Activated naive CD8-positive, alpha-beta T cell treated with anti-CD3 and anti-CD28 coated beads, Interleukin-2, amount 50 U/mL, for 24 hours (primary cell): ENCODE measurements around the gene SMIM28.
"Not testable (repeated sequence)": the region's sequence is repeated elsewhere in the genome, so short reads cannot be mapped to it uniquely, and the experiment has no call there.

Experiments
- ATAC-seq: fragments of 150-1000 bp; cut with Tn5 transposase; one replicate; pipeline ENCODE4 v1.10.0; 2021
- DNase-seq: peaks from one replicate; pipeline ENCODE4 v3.0.0; 2021
- H3K27ac Mint-ChIP-seq: one replicate; pipeline ENCODE4 v1.8.0; 2021; ENCODE audit warnings: mild to moderate bottlenecking, mixed read lengths
- H3K27me3 Mint-ChIP-seq: one replicate; pipeline ENCODE4 v1.8.0; 2021; ENCODE audit warnings: mixed read lengths
- H3K36me3 Mint-ChIP-seq: one replicate; pipeline ENCODE4 v1.8.0; 2021; ENCODE audit warnings: low read depth, mixed read lengths
- H3K4me1 Mint-ChIP-seq: one replicate; pipeline ENCODE4 v1.8.0; 2021; ENCODE audit warnings: mixed read lengths
- H3K4me3 Mint-ChIP-seq: one replicate; pipeline ENCODE4 v1.8.0; 2021; ENCODE audit warnings: mild to moderate bottlenecking, moderate library complexity, mixed read lengths
- H3K9me3 Mint-ChIP-seq: one replicate; pipeline ENCODE4 v1.8.0; 2021; ENCODE audit warnings: mixed read lengths

The SMIM28 gene

GRCh38 chr6:138349891-138350290, 27.8 kb upstream of the SMIM28 start:
- Mint-ChIP-seq H3K4me1 (no peaks in the 10 kb centered on the region), H3K9me3 (no peaks in the 10 kb centered on the region), H3K4me3 (no peak overlapping the region), H3K27me3 (peaks cover 14% of the 10 kb centered on the region), H3K36me3 (no peaks in the 10 kb centered on the region), H3K27ac (no peak overlapping the region)
- DNase-seq = no peak
- ATAC-seq = no peak

GRCh38 chr6:138357928-138358327, 19.8 kb upstream of the SMIM28 start:
- H3K9me3 Mint-ChIP-seq = no peaks in the 10 kb centered on the region
- H3K27ac Mint-ChIP-seq = no peak overlapping the region
- no peaks in the 10 kb centered on the region for H3K4me1 Mint-ChIP-seq
- DNase-seq (no peak), ATAC-seq (no peak)
- H3K4me3 Mint-ChIP-seq = no peak overlapping the region
- H3K27me3 Mint-ChIP-seq = peaks cover 3% of the 10 kb centered on the region
- H3K36me3 Mint-ChIP-seq = no peaks in the 10 kb centered on the region

- H3K27me3 Mint-ChIP-seq = peaks cover 18% of the 10 kb centered on the region
- ATAC-seq, H3K36me3 Mint-ChIP-seq, DNase-seq, H3K27ac Mint-ChIP-seq, H3K4me3 Mint-ChIP-seq, H3K4me1 Mint-ChIP-seq, H3K9me3 Mint-ChIP-seq: not testable (repeated sequence)
Measured at GRCh38 chr6:138368684-138369083, 9.0 kb upstream of the SMIM28 start.

DNA sequence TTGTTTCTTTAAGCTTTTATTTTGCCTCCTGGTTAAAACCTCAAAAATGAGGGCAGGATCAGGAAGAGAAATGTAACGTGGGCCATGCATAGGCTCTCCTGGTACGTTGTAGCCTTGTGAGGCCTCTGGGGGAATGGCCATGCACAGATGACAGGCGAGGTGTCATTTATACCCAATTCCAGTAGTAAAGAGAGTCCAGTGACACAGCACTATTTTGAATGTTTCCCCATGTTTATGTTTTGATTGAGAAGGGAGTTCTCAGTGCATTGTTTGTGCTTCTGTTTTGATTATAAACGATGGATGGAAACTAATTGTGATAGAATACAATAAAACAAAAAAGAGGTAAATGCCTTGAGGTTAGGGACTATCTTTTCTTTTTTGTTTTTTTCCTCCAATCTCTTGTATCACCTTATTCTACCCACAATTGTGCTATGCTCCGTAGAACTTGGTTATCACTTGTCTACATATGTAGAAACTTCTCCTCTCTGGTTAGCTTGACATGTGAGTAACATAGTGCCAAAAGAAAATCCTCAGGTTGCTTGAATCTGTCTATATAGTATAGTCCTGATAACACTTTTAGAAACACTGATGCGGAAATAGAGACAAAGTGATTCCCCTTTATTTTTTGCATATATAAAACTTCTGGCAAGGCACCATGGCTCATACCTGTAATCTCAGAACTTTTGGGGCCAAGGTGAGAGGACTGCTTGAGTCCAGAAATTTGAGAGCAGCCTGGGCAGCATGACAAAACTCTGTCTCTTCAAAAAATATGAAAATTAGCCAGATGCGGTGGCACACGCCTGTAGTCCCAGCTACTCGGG, 6.9 kb upstream of the SMIM28 start:
- DNase-seq (no peak), ATAC-seq (no peak)
- Mint-ChIP-seq H3K9me3 (peaks cover 4% of the 10 kb centered on the region), H3K27ac (no peak overlapping the region), H3K27me3 (peaks cover 7% of the 10 kb centered on the region), H3K4me1 (peaks cover 7% of the 10 kb centered on the region), H3K36me3 (no peaks in the 10 kb centered on the region), H3K4me3 (no peak overlapping the region)

DNA sequence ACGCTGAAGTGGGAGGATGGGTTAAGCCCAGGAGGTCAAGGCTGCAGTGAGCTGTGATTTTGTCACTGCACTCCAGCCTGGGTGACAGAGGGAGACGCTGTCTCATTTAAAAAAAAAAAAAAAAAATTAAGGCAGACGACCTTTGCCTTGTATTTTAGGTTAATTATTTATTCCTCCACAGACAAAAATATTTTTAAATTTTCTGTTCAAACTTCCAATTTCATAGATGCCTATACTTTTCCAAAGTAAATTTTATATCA, 6.3 kb upstream of the SMIM28 start:
- Mint-ChIP-seq H3K4me3 (no peak overlapping the region), H3K27me3 (peaks cover 6% of the 10 kb centered on the region), H3K36me3 (no peaks in the 10 kb centered on the region), H3K4me1 (peaks cover 7% of the 10 kb centered on the region), H3K27ac (no peak overlapping the region), H3K9me3 (peaks cover 4% of the 10 kb centered on the region)
- ATAC-seq (no peak), DNase-seq (no peak)

- H3K9me3 Mint-ChIP-seq = peaks cover 4% of the 10 kb centered on the region
- no peak for ATAC-seq
- no peaks in the 10 kb centered on the region for H3K36me3 Mint-ChIP-seq
- H3K27ac Mint-ChIP-seq = no peak overlapping the region
- no peak overlapping the region for H3K4me3 Mint-ChIP-seq
- no peak for DNase-seq
- peaks cover 6% of the 10 kb centered on the region for H3K27me3 Mint-ChIP-seq
- H3K4me1 Mint-ChIP-seq = peaks cover 7% of the 10 kb centered on the region
Measured at GRCh38 chr6:138371720-138372119, 6.0 kb upstream of the SMIM28 start.

DNA sequence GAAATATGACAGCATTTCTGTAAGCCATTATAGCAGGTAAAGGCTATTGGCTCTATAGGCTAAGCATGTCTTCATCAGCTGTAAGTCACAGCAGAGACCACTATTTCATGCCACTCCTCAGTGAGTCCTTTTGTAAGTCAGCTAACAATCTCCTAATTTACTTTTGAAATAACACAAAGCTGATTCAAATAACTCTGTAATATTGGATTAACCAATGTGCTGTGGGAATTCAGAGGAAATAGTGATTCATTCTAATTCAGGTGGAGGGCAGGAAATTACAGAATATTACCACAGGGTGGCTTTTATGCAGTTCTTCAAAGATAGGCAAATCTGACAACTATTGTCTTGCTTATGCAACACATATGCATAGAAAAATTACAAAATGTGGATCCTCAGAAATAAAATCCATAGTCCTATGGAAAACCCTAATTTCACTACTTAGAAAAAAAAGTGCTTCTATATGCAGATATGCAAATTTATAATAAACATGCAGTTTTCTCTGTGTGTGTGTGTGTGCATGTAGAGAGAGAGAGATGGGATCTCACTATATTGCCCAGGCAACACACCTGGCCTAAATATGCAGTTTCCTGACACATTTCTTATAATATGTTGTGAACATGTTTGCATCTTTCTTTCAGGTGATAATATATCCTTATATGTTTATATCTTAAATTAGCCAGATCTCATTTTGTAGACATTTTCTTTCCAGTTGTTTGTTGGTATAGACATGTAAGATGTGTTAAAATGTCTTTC, 4.8 kb upstream of the SMIM28 start:
- no peaks in the 10 kb centered on the region for H3K36me3 Mint-ChIP-seq

DNA sequence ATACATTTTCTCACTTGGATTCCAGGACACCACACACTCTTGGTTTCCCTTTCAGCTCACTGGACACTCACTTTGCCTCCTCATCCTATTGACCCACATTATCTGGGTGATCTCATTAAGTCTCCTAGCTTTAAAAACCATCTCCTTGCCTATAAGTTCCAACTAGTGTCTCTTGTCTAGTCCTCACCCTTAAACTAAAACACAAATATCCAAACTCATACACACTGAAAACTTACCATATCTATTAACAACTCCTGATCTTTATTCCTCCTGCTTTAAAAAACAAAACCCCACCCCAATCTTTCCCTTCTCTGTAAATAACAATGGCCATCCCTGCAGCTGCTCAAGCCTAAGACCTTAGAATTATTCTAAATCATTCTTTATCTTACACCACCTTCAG, 3.5 kb upstream of the SMIM28 start:
- DNase-seq (no peak), ATAC-seq (no peak)
- H3K4me1 Mint-ChIP-seq = peaks cover 7% of the 10 kb centered on the region
- no peak overlapping the region for H3K27ac Mint-ChIP-seq
- H3K36me3 Mint-ChIP-seq = no peaks in the 10 kb centered on the region
- H3K4me3 Mint-ChIP-seq = no peak overlapping the region
- H3K9me3 Mint-ChIP-seq = no peaks in the 10 kb centered on the region
- no peaks in the 10 kb centered on the region for H3K27me3 Mint-ChIP-seq

More for the DNA sequence above, 4.8 kb upstream of the SMIM28 start:
- peaks cover 7% of the 10 kb centered on the region for H3K4me1 Mint-ChIP-seq
- H3K9me3 Mint-ChIP-seq = no peaks in the 10 kb centered on the region
- DNase-seq (no peak), ATAC-seq (peak; percentile 57)
- no peak overlapping the region for H3K4me3 Mint-ChIP-seq
- H3K27ac Mint-ChIP-seq = no peak overlapping the region
- peaks cover 2% of the 10 kb centered on the region for H3K27me3 Mint-ChIP-seq

DNA sequence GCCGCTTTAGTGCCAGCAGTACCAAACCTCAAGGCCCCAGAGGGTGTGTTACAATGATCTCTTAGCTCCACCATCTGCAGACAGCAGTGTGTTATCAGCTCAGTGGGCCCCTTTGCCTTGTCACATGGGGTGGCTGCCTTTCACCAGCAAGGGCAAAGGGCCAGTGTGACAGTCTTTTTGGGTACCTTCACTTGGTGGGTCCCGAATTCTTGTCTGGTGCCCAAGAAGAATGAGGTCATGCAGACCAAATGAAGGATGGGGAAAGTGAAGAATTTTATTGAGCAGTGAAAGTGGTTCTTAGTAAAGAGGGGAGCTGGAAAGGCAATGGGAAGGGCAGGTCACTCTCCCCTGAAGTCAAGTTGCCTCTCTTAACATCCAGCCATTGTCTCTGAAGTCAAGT, 2.9 kb upstream of the SMIM28 start:
- Mint-ChIP-seq H3K9me3 (no peaks in the 10 kb centered on the region), H3K27ac (no peak overlapping the region), H3K4me3 (no peak overlapping the region), H3K27me3 (no peaks in the 10 kb centered on the region), H3K36me3 (no peaks in the 10 kb centered on the region), H3K4me1 (peaks cover 7% of the 10 kb centered on the region)
- DNase-seq (no peak), ATAC-seq (no peak)

GRCh38 chr6:138377042-138377441, 663 bp upstream of the SMIM28 start:
- no peak for DNase-seq
- Mint-ChIP-seq H3K36me3 (no peaks in the 10 kb centered on the region), H3K27ac (no peak overlapping the region), H3K9me3 (no peaks in the 10 kb centered on the region), H3K4me3 (no peak overlapping the region), H3K4me1 (peaks cover 5% of the 10 kb centered on the region), H3K27me3 (no peaks in the 10 kb centered on the region)
- ATAC-seq = no peak

DNA sequence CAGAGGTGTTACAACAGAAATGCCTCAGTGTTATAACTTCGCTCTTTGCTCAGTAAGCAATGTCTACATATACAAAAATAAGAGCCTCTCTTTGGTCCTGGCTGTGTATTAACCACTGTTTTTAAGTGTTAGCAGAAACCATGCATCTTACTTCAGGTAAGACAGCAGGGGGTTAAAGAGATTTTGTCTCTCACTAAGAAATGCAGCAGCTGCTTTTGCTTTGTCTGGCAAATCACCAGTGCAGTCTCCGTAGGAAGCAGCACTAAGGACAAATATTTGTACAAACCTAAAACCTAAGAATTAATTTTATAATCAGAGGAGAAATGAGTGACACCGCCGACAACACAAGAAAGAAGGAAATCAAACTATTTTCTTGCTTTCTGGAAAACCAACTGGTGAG, 758 bp downstream of the SMIM28 start:
- H3K4me1 Mint-ChIP-seq = no peaks in the 10 kb centered on the region
- no peaks in the 10 kb centered on the region for H3K36me3 Mint-ChIP-seq
- DNase-seq (no peak), ATAC-seq (no peak)
- no peaks in the 10 kb centered on the region for H3K9me3 Mint-ChIP-seq
- H3K4me3 Mint-ChIP-seq = no peak overlapping the region
- no peak overlapping the region for H3K27ac Mint-ChIP-seq
- no peaks in the 10 kb centered on the region for H3K27me3 Mint-ChIP-seq

- peaks cover 2% of the 10 kb centered on the region for H3K27me3 Mint-ChIP-seq
- H3K9me3 Mint-ChIP-seq = no peaks in the 10 kb centered on the region
- no peak overlapping the region for H3K27ac Mint-ChIP-seq
Measured at GRCh38 chr6:138382498-138383265, 5.0 kb downstream of the SMIM28 start.

GRCh38 chr6:138383776-138384175, 6.1 kb downstream of the SMIM28 start:
- Mint-ChIP-seq H3K4me3 (no peak overlapping the region), H3K9me3 (no peaks in the 10 kb centered on the region), H3K27me3 (peaks cover 2% of the 10 kb centered on the region), H3K36me3 (no peaks in the 10 kb centered on the region), H3K4me1 (no peaks in the 10 kb centered on the region), H3K27ac (no peak overlapping the region)
- ATAC-seq (no peak), DNase-seq (no peak)

More at GRCh38 chr6:138382498-138383265, 5.0 kb downstream of the SMIM28 start:
- DNase-seq = no peak
- no peaks in the 10 kb centered on the region for H3K4me1 Mint-ChIP-seq
- peak; percentile 33 for ATAC-seq
- H3K36me3 Mint-ChIP-seq = no peaks in the 10 kb centered on the region
- no peak overlapping the region for H3K4me3 Mint-ChIP-seq

DNA sequence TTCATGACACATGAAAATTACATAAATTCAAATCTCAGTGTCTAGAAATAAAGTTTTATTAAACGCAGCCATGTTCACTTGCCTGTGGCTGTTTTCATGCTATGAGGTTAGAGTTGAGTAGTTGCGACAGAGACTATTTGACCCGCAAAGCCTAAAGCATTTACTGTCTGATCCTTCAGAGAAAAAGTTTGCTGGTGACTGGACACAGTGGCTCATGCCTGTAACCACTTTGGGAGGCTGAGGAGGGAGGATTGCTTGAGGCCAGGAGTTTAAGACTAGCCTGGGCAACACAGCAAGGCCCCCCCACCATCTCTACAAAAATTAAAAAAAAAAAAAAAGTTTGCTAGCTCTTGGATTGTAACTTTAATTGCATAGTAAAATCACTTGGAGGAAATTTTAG, 9.2 kb downstream of the SMIM28 start:
- DNase-seq (no peak), ATAC-seq (no peak)
- no peaks in the 10 kb centered on the region for H3K9me3 Mint-ChIP-seq
- no peak overlapping the region for H3K27ac Mint-ChIP-seq
- H3K27me3 Mint-ChIP-seq = peaks cover 3% of the 10 kb centered on the region
- H3K4me1 Mint-ChIP-seq = no peaks in the 10 kb centered on the region
- no peaks in the 10 kb centered on the region for H3K36me3 Mint-ChIP-seq
- no peak overlapping the region for H3K4me3 Mint-ChIP-seq
